HG02840 (cell line): ENCODE measurements around the gene PLA2G6.
"Not testable (repeated sequence)": the region's sequence is repeated elsewhere in the genome, so short reads cannot be mapped to it uniquely, and the experiment has no call there.

ENCODE experiments used
- ATAC-seq: cut with Tn5 transposase; IDR thresholded peaks from one replicate; pipeline ENCODE4 v1.9.1; 2021; ENCODE audit warnings: mild to moderate bottlenecking, moderate library complexity, moderate number of reproducible peaks; ENCODE audit not compliant: unreplicated experiment, low FRiP score

Gene PLA2G6

DNA sequence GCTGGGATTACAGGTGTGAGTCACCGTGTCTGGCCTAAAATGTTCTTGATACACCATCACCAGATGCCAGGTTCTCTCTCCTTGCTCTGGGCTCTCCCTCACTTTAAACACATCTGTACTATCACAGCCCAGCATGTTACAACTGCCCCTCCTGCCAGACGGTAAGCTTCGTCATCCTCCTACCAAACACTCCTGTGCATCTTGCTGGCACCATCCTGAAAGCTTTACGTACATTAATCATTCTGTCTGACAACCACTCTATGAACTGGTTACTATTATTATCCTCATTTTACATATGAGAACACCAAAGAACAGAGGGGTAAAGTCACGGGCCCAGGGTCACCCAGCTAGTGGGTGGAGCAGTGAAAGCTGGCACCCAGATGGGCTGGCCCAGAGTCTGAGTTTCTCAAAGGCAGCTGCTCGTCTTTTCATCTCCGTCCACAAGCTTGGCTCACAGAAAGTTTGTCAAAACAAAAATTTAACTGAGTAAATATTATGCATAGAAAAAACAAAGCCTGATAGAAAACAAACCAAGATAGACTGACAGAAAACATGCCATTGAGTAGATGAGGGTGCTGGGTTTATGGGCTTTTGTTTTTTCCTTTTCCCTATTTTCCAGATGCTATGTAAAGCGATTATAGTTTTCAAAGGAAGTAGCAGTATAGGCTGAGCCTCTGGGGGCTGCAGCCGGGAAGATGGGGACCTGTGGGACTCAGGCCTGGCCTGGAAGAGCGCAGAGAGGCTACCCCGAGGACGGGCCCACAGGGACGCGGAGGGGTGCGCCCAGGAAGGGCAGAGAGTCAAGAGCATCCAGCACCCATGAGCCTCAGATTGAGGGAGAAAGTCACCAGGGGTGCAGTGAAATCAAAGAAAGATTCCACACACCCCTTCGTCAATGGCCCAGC lies 9.5 kb downstream of the PLA2G6 start:
- ATAC-seq: no peak

DNA sequence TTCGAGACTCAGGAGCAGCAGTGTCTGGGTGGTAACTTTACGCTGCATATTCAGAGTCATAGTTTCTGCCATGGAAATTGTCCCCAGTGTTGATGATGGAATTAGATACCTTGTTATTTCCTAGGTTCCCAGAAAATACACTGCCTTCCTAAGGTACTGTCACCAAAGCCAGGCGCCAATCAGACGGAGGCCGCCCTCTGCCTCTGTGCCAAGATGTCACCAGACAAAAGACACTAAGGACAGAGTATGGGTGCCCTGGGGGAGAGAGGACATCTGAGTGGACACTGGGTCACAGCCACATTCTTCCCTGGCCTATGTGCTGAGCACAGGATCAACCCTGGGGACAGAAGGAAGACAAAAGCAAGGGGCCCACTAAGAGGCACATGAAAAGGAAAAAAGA lies 11.2 kb downstream of the PLA2G6 start:
- no peak for ATAC-seq

DNA sequence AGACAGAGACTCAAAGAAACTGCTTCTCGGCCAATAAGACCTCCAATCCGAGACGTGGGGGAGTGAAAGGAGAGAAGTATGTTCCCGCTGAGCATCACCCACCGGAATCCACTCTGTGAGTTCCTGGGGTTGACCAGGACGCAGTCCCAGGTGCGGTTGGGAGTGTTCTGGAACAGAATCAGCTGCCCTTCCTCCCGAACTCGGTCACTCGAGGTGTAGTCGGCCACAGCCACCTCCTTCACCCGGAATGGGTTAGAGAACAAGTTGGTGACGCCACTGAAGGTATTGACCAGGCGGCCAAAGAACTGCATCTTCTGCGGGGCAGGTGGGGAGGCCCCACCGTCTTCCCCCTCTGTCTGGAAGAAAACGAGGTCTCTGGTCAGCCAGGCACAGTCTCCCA lies 12.5 kb downstream of the PLA2G6 start:
- no peak for ATAC-seq

DNA sequence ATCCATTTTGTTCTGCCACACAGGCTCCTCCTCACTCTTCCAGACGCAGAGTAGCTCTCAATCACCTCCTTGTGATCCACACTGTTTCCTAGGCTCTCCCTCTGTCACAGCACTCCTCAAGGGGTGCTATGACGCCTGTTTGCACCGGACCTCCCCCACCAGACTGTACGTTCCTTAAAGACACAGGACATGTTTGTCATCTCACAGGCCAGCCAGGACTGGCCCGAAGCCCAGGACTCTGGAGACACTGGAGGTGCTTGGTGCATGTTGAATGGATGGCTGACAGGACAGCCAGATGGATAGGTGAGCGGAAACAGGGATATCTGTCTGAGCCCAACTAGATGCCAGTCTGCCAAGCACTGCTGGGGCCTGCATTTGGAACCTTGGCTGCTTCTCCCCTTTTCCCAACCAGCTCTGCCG lies 13.6 kb downstream of the PLA2G6 start:
- ATAC-seq: no peak

DNA sequence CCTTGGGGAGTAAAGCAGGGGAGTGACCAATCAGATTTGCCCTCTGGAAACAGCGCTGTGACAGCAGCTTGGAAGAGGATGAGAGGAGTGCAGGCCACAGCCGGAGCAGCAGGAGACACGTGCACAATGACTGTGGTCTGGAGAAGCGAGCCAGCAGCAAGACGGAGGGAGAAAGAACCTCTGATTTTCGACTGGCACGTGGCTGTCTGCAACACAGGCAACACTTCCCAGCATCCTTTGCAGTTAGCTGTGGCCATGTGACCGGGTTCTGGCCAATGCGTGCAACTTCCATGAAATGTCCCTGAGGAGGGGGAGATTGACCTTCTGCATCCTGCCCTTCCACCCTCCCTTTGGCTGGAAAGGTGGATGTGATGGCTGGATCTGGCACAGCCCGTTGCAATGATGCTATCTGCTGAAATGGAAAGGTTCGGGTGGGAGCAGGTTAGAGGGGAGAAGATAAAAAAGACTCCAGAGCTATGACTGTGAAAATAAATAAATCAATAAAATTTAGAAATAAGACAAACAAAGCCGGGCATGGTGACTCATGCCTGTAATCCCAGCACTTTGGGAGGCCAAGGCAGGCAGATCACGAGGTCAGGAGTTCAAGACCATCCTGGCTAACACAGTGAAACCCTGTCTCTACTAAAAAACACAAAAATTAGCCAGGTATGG lies 15.6 kb downstream of the PLA2G6 start:
- ATAC-seq: no peak

DNA sequence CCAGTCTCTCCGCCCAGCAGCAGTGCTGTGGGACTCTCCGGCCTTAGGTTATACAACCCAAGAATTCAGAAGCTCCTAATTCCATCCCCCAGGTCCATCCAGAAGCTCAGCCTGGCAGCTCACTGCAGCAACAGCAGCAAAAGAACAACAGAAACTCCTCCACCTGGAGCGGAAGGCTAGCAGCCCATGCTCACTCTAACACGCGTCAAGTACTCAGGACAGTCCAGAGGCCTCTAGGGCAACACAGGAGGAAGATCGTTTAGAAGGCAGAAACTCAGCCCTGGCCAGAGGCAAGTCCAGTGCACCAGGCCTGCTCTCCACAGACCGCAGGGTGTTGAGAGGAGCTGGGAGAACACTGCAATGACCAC lies 17.1 kb downstream of the PLA2G6 start:
- ATAC-seq: no peak

DNA sequence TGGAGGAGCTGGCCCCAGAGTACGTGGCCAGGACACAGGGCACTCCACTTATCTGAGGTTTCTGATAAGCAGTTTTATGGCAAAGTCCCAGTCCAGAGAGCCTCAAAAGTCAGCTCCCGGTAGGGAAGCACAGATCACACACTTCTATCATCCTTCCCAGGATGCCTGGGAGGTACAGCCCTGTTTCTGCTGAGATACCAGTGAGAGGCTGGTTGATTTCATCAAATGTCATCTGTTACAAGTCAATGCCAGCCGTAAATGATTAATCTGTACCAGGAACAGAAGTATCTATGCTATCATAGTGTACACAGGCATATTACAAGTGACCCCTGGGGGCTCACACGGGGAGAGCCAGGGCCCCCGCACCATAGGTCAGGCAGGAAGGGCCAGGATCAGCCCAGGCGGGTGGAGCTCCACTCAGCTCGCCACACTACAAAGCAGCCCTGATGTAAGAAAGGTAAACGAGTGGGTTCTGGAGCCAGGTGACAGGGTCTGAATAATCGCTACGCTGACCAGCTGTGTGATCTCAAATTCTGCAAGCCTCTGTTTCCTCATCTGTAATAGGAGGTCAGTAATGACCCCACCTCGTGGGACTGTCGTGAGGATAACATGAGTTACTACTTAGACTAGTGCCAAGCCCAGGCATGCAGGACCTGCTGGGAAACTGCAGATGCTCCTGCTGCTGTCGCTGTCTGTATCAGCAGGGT lies 17.6 kb downstream of the PLA2G6 start:
- no peak for ATAC-seq

DNA sequence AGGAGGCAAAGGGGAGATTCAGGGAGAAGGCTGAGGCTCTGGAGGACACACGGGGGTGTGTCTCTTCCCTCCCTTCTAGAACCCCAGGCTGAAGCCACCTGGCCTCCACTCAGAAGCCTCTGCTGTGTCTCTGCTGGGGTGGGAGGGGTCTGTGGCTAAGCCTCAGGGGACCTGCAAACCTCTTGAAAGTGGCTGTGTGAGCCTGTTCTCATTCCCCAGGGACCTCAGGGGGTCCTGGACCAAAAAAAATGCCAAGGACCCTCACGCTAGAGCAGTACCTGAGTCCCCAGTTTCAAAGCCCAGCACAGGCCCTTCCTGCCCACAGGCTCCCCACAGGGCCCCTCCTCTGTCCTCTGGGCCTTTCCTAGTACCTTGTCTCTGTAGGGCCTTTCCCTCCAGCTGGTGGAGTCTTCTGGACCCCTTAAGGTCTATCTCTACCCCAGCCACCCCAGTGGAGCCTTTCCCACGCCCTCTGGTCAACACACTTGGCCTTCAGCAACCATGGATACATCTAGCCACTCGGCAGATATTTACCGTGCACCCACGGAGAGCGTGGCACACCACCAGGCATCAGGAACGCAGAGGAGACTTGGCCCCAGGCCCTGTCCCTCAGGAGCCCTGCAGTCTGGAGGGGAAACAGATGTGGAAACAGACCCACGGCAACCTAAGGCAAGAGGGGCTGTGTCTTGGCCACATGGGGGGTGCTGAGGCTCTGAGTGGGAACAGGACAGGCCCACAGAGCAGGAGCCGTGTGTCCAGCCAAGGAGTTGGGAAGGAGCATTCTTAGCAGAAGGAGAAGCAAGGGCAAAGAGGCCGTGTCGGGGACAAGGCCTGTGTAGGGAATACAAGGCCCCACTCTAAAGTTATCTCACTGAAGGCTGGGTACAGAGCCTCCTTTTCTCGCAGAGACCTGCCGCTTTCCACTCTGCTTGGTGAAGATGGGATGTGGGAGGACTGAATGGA lies 18.5 kb downstream of the PLA2G6 start:
- no peak for ATAC-seq

DNA sequence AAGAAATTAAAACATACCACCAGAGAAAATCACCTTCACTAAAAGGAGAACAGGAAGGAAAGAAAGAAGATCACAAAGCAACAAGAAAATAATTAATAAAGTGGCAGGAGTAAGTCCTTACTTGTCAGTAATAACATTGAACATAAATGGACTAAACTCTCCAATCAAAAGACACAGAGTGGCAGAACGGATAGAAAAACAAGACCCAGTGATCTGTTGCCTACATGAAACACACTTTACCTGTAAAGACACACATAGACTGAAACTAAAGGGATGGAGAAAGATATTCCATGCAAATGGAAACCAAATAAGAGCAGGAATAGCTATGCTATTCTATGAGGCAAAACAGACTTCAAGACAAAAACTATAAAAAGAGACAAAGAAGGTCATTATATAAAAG lies 25.9 kb downstream of the PLA2G6 start:
- ATAC-seq: no peak

DNA sequence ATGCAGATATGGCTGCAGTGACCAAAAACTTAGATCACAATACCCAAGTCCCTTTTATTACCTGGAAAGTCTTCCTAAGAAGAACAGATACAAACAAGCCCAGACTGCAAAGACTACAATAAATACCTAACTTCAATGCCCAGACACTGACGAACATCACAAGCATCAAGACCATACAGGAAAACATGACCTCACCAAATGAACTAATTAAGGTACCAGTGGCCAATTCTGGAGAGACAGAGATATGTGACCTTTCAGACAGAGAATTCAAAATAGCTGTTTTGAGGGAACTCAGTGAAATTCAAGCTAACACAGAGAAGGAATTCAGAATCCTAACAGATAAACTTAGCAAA lies 27.1 kb downstream of the PLA2G6 start:
- ATAC-seq: not testable (repeated sequence)

DNA sequence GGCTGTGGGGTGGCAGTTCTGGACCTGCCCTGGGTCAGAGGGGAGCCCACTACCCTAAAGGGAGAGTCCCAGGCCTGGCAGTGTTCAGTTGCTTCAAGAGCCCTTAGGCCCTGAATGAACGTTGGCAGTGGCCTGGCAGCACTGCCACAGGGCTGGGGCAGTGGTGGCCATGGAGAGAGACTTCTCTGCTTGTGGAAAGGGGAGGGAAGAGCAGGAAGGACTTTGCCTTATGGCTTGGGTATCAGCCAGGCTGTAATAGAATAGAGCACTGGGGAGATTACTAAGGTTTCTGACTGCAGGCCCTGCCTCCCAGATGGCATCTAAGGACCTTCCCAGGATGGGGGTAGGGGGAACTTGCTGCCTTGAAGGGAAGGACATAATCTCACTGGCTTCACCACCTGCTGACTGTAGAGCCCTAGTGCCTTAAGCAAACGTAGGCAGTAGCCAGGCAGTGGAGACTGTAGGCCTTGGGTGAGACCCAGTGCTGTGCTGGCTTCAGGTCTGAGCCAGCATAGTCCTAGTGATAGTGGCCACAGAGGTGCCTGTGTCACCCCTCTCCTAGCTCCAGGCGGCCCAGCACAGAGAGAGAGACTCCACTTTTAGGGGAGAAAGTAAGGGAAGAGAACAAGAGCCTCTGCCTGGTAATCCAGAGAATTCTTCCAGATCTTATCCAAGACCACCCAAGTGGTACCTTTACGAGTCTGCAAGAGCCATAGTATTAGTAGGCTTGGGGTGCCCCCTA lies 27.6 kb downstream of the PLA2G6 start:
- no peak for ATAC-seq

DNA sequence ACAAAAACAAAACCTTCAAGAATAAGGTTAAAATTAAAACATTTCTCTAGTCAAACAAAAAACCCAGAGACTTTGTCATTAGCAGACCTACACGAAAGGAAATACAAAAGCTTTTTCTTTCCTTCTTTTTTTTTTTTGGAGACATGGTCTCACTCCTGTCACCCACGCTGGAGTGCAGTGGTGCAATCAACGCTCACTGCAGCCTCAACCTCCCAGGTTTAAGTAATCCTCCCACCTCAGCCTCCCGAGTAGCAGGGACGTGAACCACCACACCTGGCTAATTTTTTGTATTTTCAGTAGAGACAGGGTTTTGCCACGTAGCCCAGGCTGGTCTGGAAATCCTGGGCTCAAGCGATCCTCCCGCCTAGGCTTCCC lies 30.5 kb downstream of the PLA2G6 start:
- no peak for ATAC-seq

DNA sequence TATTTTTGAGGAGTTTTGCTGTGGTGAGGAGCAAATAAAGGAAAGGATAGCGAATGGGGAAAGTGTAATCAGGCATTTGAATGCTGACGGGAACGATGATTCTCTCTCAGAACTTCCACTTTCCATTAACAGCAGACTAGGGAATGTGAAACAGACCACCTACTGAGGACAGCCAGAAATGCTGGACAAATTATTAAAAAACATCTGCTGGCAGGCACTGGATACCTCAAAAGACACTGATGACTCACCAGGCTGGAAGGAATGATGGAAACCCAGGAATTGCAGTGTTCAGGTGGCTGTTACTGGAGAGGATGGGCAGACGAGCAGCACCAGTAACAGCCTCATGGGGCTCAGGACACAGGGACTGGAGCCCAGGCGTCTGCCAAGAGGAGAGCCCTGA lies 33.4 kb downstream of the PLA2G6 start:
- no peak for ATAC-seq

DNA sequence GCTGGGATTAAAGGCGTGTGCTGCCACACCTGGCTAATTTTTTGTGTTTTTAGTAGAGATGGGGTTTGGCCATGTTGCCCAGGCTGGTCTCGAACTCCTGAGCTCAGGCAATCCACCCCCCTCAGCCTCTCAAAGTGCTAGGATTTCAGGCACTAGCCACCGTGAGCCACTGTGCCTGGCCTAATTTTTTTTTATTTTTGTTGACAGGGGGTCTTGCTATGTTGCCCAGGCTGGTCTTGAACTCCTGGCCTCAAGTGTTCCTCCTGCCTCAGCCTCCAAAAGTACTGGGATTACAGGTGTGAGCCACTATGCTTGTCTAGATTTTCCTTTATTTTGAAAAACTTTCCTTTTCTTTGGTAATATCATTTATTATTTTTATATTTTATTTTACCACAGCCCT lies 35.5 kb downstream of the PLA2G6 start:
- ATAC-seq: not testable (repeated sequence)

DNA sequence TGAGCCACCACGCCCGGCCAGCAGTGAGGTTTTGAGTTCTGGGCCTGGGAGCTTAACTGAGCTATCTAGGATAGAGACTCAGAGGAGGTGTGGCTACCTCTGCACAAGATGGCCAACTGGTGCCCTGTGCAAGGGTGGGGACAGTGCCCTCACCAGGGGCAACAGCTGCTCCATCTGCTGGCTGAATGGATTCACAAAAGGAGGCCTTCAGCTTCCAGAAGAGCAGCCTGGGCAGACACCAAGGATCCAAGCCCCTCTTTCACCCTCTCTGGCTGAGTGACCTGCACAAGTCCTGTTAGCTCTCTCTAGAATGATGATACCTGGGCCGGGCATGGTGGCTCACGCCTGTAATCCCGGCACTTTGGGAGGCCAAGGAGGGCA lies 37.6 kb downstream of the PLA2G6 start:
- no peak for ATAC-seq

DNA sequence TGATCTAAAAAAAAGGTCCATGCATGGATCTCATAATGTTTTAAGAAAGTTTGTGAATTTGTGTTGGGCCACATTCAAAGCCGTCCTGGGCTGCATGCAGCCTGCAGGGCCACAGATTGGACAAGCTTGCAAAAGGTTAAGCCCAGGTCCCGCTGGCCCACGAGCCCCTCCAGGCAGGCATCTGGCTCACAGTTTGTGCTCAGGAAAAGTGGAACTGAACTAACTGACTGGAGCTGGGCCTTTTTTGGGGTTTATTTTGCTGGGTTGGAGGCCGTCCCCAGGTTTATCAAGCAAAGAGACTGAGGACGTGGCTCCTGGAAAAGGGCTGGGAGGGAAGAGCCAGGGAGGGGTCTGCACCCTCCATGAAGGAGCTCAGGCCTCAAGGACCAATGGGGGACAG lies 39.0 kb downstream of the PLA2G6 start:
- ATAC-seq: no peak

DNA sequence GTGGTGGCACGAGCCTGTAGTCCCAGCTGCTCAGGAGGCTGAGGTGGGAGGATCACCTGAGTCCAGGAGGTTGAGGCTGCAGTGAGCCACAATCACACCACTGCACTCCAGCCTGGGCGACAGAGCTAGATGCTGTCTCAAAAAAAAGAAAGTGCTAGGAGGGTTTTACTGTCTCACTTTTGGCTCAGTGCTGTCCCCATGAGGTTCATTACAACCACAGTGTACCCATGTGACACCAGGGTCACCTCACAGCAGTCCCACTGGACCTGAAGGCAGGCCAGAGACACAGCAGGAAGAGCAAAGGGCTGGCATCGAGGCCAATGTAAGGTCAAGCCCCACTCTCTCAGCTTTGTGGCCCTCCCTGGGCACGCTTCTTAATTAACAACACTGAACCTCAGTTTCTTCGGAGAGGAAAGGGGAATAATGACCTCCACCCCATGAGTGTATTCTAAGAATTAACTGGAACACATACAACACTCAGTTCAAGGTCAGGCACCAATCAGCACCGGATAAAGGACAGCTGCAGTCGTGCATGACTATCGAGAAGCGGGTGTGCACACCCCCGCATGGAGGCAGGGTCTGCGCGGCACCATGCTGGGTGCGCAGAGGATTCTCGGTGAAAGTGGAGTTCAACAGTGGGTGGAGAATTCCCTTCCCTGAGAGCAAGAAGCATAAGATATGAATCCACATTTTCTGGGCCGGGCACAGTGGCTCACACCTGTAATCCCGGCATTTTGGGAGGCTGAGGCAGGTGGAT lies 40.2 kb downstream of the PLA2G6 start:
- no peak for ATAC-seq

DNA sequence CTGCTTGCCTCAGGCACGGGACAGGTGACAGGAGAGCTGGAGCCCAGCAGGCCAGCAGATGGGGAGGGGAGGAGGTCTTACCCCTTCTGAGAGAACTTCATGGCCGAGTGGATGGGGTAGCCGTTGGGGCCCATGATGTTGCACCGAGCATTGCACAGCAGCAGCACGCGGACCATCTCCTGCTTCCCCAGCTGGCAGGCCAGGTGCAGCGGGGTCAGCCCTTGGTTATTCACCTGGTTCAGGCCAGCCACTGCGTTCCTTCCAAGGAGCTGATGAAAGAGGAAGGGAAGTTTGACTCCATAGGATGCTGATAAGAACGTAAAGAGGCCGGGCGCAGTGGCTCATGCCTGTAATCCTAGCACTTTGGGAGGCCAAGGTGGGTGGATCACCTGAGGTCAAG lies 41.7 kb downstream of the PLA2G6 start:
- ATAC-seq: no peak

DNA sequence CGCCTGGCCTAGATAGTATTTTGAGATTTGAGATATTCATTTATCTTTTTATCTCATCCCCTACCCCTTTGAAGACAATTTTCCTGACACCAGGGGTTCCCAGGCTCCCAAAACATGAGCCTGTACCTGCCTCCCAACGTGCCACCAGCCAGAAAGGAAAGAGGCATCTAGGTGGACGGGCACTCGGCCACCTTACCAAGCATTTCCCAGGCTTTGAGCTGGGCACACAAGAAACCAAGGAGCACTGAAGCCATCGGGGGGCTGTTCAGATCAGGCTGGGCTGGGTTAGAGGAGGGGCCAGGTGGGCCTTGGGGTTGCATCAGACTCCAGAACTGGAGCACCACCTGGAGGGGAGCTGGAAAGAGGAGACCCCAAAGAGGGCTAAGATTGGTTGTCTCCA lies 42.7 kb downstream of the PLA2G6 start:
- ATAC-seq: no peak
